H9 (cell line): Measurements from ENCODE around the gene ZNF430. TPM values are rescaled to one million over a fixed set of nuclear protein-coding genes. Genes with fewer than 3 reads are reported as not detected.

Source experiments
- DNase-seq: peaks from one replicate; pipeline ENCODE4 v3.0.0-alpha.2; 2017
- H2AFZ ChIP-seq: one replicate; pipeline ENCODE4 v1.6.1; 2013; ENCODE audit warnings: mild to moderate bottlenecking, low read length, control low read depth, moderate library complexity
- H2AK5ac ChIP-seq: 2 replicates; pipeline ENCODE4 v1.6.1; 2013; ENCODE audit warnings: low read length, control low read depth, mixed read lengths; ENCODE audit not compliant: insufficient read length
- H2BK120ac ChIP-seq: one replicate; pipeline ENCODE4 v1.6.1; 2013; ENCODE audit warnings: low read depth, mild to moderate bottlenecking, low read length, control low read depth, inconsistent platforms; ENCODE audit not compliant: poor library complexity, severe bottlenecking
- H2BK12ac ChIP-seq: 2 replicates; pipeline ENCODE4 v1.6.1; 2013; ENCODE audit warnings: low read length, control low read depth, mixed read lengths, low read depth; ENCODE audit not compliant: insufficient read length
- H2BK15ac ChIP-seq: 2 replicates; pipeline ENCODE4 v1.6.1; 2013; ENCODE audit warnings: low read depth, low read length, control low read depth
- H2BK20ac ChIP-seq: one replicate; pipeline ENCODE4 v1.6.1; 2013; ENCODE audit warnings: low read depth, mild to moderate bottlenecking, low read length, control low read depth, inconsistent platforms; ENCODE audit not compliant: poor library complexity, severe bottlenecking
- H2BK5ac ChIP-seq: 2 replicates; pipeline ENCODE4 v1.6.1; 2013; ENCODE audit warnings: low read length, control low read depth, mixed read lengths; ENCODE audit not compliant: insufficient read length
- H3K14ac ChIP-seq: 2 replicates; pipeline ENCODE4 v1.6.1; 2013; ENCODE audit warnings: low read length, control low read depth; ENCODE audit not compliant: insufficient read depth
- H3K18ac ChIP-seq: 2 replicates; pipeline ENCODE4 v1.6.1; 2013; ENCODE audit warnings: low read depth, mild to moderate bottlenecking, mixed read lengths, low read length, control low read depth; ENCODE audit not compliant: insufficient read length
- H3K23ac ChIP-seq: 2 replicates; pipeline ENCODE4 v1.6.1; 2013; ENCODE audit warnings: low read length, control low read depth, mixed read lengths, low read depth; ENCODE audit not compliant: insufficient read length
- H3K23me2 ChIP-seq: 2 replicates; pipeline ENCODE4 v1.6.1; 2013; ENCODE audit warnings: low read depth, mild to moderate bottlenecking, mixed read lengths, low read length, control low read depth; ENCODE audit not compliant: insufficient read length, poor library complexity, severe bottlenecking
- H3K27ac ChIP-seq: 2 replicates; pipeline ENCODE4 v1.5.1; 2013; ENCODE audit warnings: low read length, control low read depth, mixed read lengths, low read depth; ENCODE audit not compliant: insufficient read length
- H3K27me3 ChIP-seq: 2 replicates; pipeline ENCODE4 v1.6.1; 2013; ENCODE audit warnings: low read length, control low read depth, inconsistent platforms; ENCODE audit not compliant: insufficient read depth
- H3K4ac ChIP-seq: 2 replicates; pipeline ENCODE4 v1.6.1; 2013; ENCODE audit warnings: low read depth, mild to moderate bottlenecking, control low read depth, inconsistent platforms, low read length, moderate library complexity
- H3K4me1 ChIP-seq: 2 replicates; pipeline ENCODE4 v1.6.1; 2013; ENCODE audit warnings: low read length, control low read depth, inconsistent platforms; ENCODE audit not compliant: insufficient read depth
- H3K4me2 ChIP-seq: 2 replicates; pipeline ENCODE4 v1.6.1; 2013; ENCODE audit warnings: low read length, control low read depth, mixed read lengths; ENCODE audit not compliant: insufficient read length, insufficient read depth
- H3K56ac ChIP-seq: 2 replicates; pipeline ENCODE4 v1.6.1; 2013; ENCODE audit warnings: low read depth, mild to moderate bottlenecking, mixed read lengths, low read length, control low read depth; ENCODE audit not compliant: insufficient read length
- H3K79me1 ChIP-seq: 2 replicates; pipeline ENCODE4 v1.6.1; 2013; ENCODE audit warnings: low read depth, mild to moderate bottlenecking, moderate library complexity, low read length, control low read depth, inconsistent platforms; ENCODE audit not compliant: insufficient read depth, poor library complexity, severe bottlenecking
- H3K79me2 ChIP-seq: 2 replicates; pipeline ENCODE4 v1.6.1; 2013; ENCODE audit warnings: low read length, control low read depth, inconsistent platforms; ENCODE audit not compliant: insufficient read depth
- H3K9ac ChIP-seq: 2 replicates; pipeline ENCODE4 v1.6.1; 2013; ENCODE audit warnings: low read length, control low read depth, mixed read lengths; ENCODE audit not compliant: insufficient read length; ENCODE audit errors: extremely low read depth
- H3K9me3 ChIP-seq: one replicate; pipeline ENCODE4 v1.6.1; 2013; ENCODE audit warnings: low read depth, low read length, inconsistent platforms; ENCODE audit not compliant: control insufficient read depth
- H3T11ph ChIP-seq: one replicate; pipeline ENCODE4 v1.6.1; 2013; ENCODE audit warnings: mild to moderate bottlenecking, low read length, control low read depth, inconsistent platforms
- H4K20me1 ChIP-seq: one replicate; pipeline ENCODE4 v1.6.1; 2013; ENCODE audit not compliant: control insufficient read depth, insufficient read length, insufficient read depth
- H4K5ac ChIP-seq: 2 replicates; pipeline ENCODE4 v1.6.1; 2013; ENCODE audit warnings: low read depth, mild to moderate bottlenecking, mixed read lengths, low read length, control low read depth; ENCODE audit not compliant: insufficient read length
- H4K8ac ChIP-seq: replicated peaks from 2 replicates; pipeline ENCODE4 v1.6.1; 2013; ENCODE audit warnings: low read length, control low read depth, mixed read lengths, low read depth; ENCODE audit not compliant: insufficient read length
- H4K91ac ChIP-seq: 2 replicates; pipeline ENCODE4 v1.6.1; 2013; ENCODE audit warnings: low read depth, mild to moderate bottlenecking, moderate library complexity, mixed read lengths, low read length, control low read depth; ENCODE audit not compliant: insufficient read length
- H3K27ac Mint-ChIP-seq, 3 experiments: 2 replicates in 2 of 3; 3 replicates in 1 of 3; pipeline ENCODE4 v1.8.0; 2020 to 2021; ENCODE audit warnings: mixed read lengths in 3 of 3, mild to moderate bottlenecking in 1 of 3, moderate library complexity in 1 of 3
- H3K27me3 Mint-ChIP-seq: 2 replicates; pipeline ENCODE4 v1.8.0; 2021; ENCODE audit warnings: low read depth, mild to moderate bottlenecking, moderate library complexity, mixed read lengths
- H3K36me3 Mint-ChIP-seq, 3 experiments: 2 replicates in 2 of 3; 3 replicates in 1 of 3; pipeline ENCODE4 v1.8.0; 2020 to 2021; ENCODE audit warnings: low read depth in 3 of 3, mixed read lengths in 3 of 3; ENCODE audit not compliant: insufficient read depth in 1 of 3
- H3K4me1 Mint-ChIP-seq, 2 experiments: 2 replicates each; pipeline ENCODE4 v1.8.0; 2020; ENCODE audit warnings: mixed read lengths in 2 of 2
- H3K4me3 Mint-ChIP-seq, 2 experiments: 2 replicates in 1 of 2; 3 replicates in 1 of 2; pipeline ENCODE4 v1.8.0; 2020 to 2021; ENCODE audit warnings: mild to moderate bottlenecking in 2 of 2, mixed read lengths in 2 of 2, moderate library complexity in 1 of 2
- H3K9me3 Mint-ChIP-seq, 2 experiments: 2 replicates in 1 of 2; 3 replicates in 1 of 2; pipeline ENCODE4 v1.8.0; 2020; ENCODE audit warnings: mild to moderate bottlenecking in 2 of 2, mixed read lengths in 2 of 2, moderate library complexity in 1 of 2
- WGBS: extraction: QIAGEN DNeasy Blood & Tissue Kit; methylation state at CpG from one replicate; pipeline ENCODE4 v1.1.7; 2013; ENCODE audit warnings: missing lambda C conversion rate, low lambda C conversion rate, mixed read lengths; ENCODE audit not compliant: insufficient read length; ENCODE audit errors: extremely low coverage; 5-methylcytosine and 5-hydroxymethylcytosine counted together
- total RNA-seq: library from RNA; stranded (reverse); gene quantifications from 2 replicates; pipeline ENCODE4 v1.2.1, GENCODE V29; 2021
- TF ChIP-seq, protein P1 (sequence below): fragments of 200-600 bp; sonication (generic); conservative IDR thresholded peaks from 3 replicates; pipeline ENCODE4 v1.8.0; 2021; ENCODE audit warnings: antibody characterized with exemption, mild to moderate bottlenecking

Gene ZNF430
- total RNA-seq, 1 experiment from 2014 or later, result 17.7 TPM

- Mint-ChIP-seq H3K27me3 (no peaks in the 10 kb centered on the region), H3K27ac (peak within 1 kb of the TSS; percentile 99 to 100 (median 99)), H3K9me3 (0 out of 5 replicates have a peak, but pooled peaks cover 0 to 2% of the 10 kb centered on the region in 2 experiments), H3K36me3 (peaks cover 15 to 43% (median 39%) of the 10 kb centered on the region in 3 experiments), H3K4me3 (peak within 1 kb of the TSS; percentile 98 to 100), H3K4me1 (peaks cover 23% of the 10 kb centered on the region in 2 experiments)
- no peaks in the 10 kb centered on the region; the same call in 1 of the 2 replicates for H3K79me2 ChIP-seq
- peak within 1 kb of the TSS; percentile 48 for H3K18ac ChIP-seq
- H4K91ac ChIP-seq, result no peak within 1 kb of the TSS
- no peak within 1 kb of the TSS for H2AK5ac ChIP-seq
- H3K4ac ChIP-seq, result no peak within 1 kb of the TSS
- H3K4me1 ChIP-seq, result no peaks in the 10 kb centered on the region
- no CpG with 5 or more reads among the region's 38 CpGs for WGBS
- no peak within 1 kb of the TSS for H3K56ac ChIP-seq
- peak within 1 kb of the TSS; percentile 87 for H3K9ac ChIP-seq
- peak within 1 kb of the TSS; percentile 43 for H3K4me2 ChIP-seq
- H3K27ac ChIP-seq, result peak within 1 kb of the TSS; percentile 21
- H3K9me3 ChIP-seq, result no peaks in the 10 kb centered on the region
- no peak within 1 kb of the TSS for H2AFZ ChIP-seq
- H3K23ac ChIP-seq, result no peak within 1 kb of the TSS
- peaks cover 6% of the 10 kb centered on the region for H3K79me1 ChIP-seq
- H3T11ph ChIP-seq, result no peak within 1 kb of the TSS
- no peak within 1 kb of the TSS for H2BK12ac ChIP-seq
- no peak within 1 kb of the TSS for H4K5ac ChIP-seq
- H2BK20ac ChIP-seq, result no peak within 1 kb of the TSS
- no peak within 1 kb of the TSS for H2BK5ac ChIP-seq
- H2BK120ac ChIP-seq, result no peak within 1 kb of the TSS
- no peak within 1 kb of the TSS for H2BK15ac ChIP-seq
- TF ChIP-seq, protein P1, sequence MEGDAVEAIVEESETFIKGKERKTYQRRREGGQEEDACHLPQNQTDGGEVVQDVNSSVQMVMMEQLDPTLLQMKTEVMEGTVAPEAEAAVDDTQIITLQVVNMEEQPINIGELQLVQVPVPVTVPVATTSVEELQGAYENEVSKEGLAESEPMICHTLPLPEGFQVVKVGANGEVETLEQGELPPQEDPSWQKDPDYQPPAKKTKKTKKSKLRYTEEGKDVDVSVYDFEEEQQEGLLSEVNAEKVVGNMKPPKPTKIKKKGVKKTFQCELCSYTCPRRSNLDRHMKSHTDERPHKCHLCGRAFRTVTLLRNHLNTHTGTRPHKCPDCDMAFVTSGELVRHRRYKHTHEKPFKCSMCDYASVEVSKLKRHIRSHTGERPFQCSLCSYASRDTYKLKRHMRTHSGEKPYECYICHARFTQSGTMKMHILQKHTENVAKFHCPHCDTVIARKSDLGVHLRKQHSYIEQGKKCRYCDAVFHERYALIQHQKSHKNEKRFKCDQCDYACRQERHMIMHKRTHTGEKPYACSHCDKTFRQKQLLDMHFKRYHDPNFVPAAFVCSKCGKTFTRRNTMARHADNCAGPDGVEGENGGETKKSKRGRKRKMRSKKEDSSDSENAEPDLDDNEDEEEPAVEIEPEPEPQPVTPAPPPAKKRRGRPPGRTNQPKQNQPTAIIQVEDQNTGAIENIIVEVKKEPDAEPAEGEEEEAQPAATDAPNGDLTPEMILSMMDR, result no peak
- no peaks in the 10 kb centered on the region for H3K23me2 ChIP-seq
- H3K27me3 ChIP-seq, result no peaks in the 10 kb centered on the region
- DNase-seq, result peak; percentile 98
- no peak within 1 kb of the TSS for H4K8ac ChIP-seq
- H3K14ac ChIP-seq, result peak within 1 kb of the TSS; percentile 76
- no peaks in the 10 kb centered on the region for H4K20me1 ChIP-seq
Observed at GRCh38 chr19:21082011-21082975, 61.8 kb downstream of the ZNF430 start, which contains the start of gene ZNF714. TSS of gene ZNF714 (plus strand) at chr19:21082203. CDS start at chr19:21098269, 16,066 bp downstream.
